ENCODE results near the gene ITPR1.

Gene ITPR1

DNA sequence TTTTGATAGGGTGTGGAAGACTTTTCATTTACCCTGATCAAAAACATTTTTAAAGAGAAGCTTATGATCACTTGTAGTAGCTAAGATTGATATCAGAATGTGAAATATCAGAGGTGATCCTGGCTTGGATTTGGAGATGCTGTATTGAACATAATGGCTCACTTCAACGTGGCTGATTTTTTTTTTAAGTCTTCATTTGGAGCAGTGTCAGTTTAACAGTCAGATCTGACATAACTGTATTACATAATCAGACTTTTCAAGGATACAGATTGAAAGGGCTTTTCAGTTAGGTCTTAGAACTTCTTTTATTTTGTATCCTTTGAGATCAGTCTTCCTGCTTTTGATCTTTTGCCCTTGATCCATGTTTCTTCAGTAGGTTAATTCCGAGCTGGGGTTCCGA lies 98.5 kb downstream of the ITPR1 start:
- no peak for TF ChIP-seq SIN3A (IDR thresholded peaks at IDR 0.05; ENCODE audit: borderline replicate concordance, insufficient read depth, low read length)
- no peak for TF ChIP-seq TAF1 (IDR thresholded peaks at IDR 0.05; ENCODE audit: borderline replicate concordance, insufficient read depth, low read length)
- TF ChIP-seq, protein P1, sequence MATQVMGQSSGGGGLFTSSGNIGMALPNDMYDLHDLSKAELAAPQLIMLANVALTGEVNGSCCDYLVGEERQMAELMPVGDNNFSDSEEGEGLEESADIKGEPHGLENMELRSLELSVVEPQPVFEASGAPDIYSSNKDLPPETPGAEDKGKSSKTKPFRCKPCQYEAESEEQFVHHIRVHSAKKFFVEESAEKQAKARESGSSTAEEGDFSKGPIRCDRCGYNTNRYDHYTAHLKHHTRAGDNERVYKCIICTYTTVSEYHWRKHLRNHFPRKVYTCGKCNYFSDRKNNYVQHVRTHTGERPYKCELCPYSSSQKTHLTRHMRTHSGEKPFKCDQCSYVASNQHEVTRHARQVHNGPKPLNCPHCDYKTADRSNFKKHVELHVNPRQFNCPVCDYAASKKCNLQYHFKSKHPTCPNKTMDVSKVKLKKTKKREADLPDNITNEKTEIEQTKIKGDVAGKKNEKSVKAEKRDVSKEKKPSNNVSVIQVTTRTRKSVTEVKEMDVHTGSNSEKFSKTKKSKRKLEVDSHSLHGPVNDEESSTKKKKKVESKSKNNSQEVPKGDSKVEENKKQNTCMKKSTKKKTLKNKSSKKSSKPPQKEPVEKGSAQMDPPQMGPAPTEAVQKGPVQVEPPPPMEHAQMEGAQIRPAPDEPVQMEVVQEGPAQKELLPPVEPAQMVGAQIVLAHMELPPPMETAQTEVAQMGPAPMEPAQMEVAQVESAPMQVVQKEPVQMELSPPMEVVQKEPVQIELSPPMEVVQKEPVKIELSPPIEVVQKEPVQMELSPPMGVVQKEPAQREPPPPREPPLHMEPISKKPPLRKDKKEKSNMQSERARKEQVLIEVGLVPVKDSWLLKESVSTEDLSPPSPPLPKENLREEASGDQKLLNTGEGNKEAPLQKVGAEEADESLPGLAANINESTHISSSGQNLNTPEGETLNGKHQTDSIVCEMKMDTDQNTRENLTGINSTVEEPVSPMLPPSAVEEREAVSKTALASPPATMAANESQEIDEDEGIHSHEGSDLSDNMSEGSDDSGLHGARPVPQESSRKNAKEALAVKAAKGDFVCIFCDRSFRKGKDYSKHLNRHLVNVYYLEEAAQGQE (IDR thresholded peaks at IDR 0.05; ENCODE audit: insufficient read depth in 1 of 2, low read depth in 2 of 2, low read length in 2 of 2), result no peak
- no peak for TF ChIP-seq POLR2AphosphoS5 (IDR thresholded peaks at IDR 0.05; ENCODE audit: low read depth, low read length)
- no peak for TF ChIP-seq FOXP2 (optimal IDR thresholded peaks at IDR 0.05; ENCODE audit: borderline replicate concordance, extremely low read depth, extremely low read length, insufficient read depth)

DNA sequence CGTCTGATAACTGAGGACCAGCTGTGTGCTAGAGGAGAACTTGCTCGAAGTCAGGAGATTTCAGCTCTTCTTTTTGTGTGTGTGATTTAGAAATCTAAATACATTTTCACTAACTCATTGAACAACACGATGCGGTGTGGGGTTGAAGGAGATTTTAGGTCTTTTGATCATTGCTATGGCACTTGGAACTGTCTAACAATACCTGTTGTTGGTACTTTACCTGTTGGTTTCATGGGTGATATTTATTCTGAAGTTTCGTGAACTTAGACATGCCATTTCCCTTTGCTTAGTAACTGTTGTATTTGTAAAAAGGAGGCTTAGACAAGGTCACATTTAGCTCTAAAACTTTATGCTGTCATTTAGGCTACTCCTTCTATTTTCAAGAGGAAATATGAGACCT lies 99.9 kb downstream of the ITPR1 start:
- TF ChIP-seq SIN3A (IDR thresholded peaks at IDR 0.05; ENCODE audit: borderline replicate concordance, insufficient read depth, low read length) (no peak), TAF1 (IDR thresholded peaks at IDR 0.05; ENCODE audit: borderline replicate concordance, insufficient read depth, low read length) (no peak), POLR2AphosphoS5 (IDR thresholded peaks at IDR 0.05; ENCODE audit: low read depth, low read length) (no peak), FOXP2 (optimal IDR thresholded peaks at IDR 0.05; ENCODE audit: borderline replicate concordance, extremely low read depth, extremely low read length, insufficient read depth) (no peak)
- TF ChIP-seq, protein P1 (IDR thresholded peaks at IDR 0.05; ENCODE audit: insufficient read depth in 1 of 2, low read depth in 2 of 2, low read length in 2 of 2), result no peak

DNA sequence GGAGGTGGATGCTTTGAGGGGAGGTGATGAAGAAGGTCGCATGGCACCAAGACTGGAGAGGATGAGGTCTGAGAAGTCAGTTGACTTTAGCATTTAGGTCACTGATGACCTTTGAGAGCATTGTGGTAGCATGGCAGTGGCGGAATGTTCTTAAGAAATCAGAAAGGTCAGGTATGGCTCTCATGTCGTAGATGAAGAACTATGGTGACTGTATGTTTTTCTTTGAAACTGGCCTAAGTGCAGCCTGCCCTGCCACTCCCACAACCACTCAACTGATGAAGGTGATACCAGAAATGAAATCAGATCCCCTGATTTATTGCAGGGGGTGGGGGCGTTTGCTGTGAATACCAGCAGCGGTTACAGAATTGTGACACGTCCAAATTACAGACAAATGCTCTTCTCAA lies 102.6 kb downstream of the ITPR1 start:
- TF ChIP-seq TAF1 (IDR thresholded peaks at IDR 0.05; ENCODE audit: borderline replicate concordance, insufficient read depth, low read length) (no peak), POLR2AphosphoS5 (IDR thresholded peaks at IDR 0.05; ENCODE audit: low read depth, low read length) (no peak), SIN3A (IDR thresholded peaks at IDR 0.05; ENCODE audit: borderline replicate concordance, insufficient read depth, low read length) (no peak), FOXP2 (optimal IDR thresholded peaks at IDR 0.05; ENCODE audit: borderline replicate concordance, extremely low read depth, extremely low read length, insufficient read depth) (no peak)
- TF ChIP-seq, protein P1 (IDR thresholded peaks at IDR 0.05; ENCODE audit: insufficient read depth in 1 of 2, low read depth in 2 of 2, low read length in 2 of 2), result no peak

DNA sequence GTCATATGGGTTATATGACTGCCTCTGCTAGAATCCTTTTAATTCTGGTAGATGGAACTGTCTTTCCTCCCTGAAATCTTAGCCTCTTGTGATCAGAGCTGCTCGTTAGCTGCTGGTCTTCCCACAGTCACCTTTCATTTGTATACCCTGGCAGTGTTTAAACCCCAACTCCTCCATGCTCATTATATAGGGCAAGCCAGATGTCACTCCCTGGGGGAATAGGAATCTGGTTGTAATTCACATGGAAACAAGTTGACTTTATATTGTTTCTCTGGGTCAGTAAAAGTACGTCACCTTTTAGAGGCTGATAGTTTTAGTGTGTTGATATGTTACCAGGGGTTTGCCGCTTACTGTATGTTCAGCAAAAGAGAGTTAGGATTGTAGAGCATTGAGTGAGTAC lies 103.5 kb downstream of the ITPR1 start:
- no peak for TF ChIP-seq TAF1 (IDR thresholded peaks at IDR 0.05; ENCODE audit: borderline replicate concordance, insufficient read depth, low read length)
- TF ChIP-seq POLR2AphosphoS5 (IDR thresholded peaks at IDR 0.05; ENCODE audit: low read depth, low read length), result no peak

DNA sequence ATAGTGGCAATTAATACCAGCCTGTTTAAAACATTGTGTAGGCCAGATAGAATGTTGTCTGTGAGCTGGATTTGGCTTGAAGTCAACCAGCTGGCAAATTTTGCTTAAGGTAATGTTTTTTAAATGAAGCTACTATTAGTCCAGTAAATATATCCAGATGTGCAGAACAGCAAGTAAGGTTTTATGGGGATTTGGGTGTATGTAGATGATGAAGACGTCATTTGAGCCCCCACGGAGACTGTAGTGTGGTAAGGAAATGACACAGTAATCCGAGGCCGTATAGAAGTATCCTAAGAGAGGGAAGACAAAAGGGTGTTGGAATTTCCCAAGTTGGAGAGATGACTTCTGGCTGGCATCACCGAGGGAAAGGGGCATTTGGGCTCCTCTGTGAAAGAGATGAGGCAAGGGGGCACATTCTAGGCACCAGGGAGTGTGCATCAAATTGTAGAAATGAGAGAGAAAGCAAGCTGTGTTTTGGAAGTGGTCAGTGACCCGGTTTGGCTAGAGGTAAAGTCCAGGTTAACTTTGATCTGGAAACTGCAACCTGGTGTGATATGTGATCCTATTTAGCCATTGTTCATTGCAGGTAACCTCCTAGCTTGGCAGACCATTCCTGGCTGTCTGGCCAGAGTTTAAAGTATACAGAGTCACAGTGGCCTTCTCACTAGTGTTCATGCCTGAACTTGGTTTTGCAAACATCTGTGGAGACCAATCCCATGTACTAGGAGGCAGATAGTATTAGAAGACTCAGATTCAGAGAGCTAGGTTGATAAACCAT lies 104.2 kb downstream of the ITPR1 start:
- TF ChIP-seq, protein P1 (IDR thresholded peaks at IDR 0.05; ENCODE audit: insufficient read depth in 1 of 2, low read depth in 2 of 2, low read length in 2 of 2), result no peak

All from PFSK-1 (cell line).